ENCODE results near the gene ADAMTSL3. TPM values are rescaled to one million over a fixed set of nuclear protein-coding genes. Genes with fewer than 3 reads are reported as not detected.

The ADAMTSL3 gene
- total RNA-seq, 4 donors from 2014 or later = 4.9 to 8.8 (median 6.8) TPM

DNA sequence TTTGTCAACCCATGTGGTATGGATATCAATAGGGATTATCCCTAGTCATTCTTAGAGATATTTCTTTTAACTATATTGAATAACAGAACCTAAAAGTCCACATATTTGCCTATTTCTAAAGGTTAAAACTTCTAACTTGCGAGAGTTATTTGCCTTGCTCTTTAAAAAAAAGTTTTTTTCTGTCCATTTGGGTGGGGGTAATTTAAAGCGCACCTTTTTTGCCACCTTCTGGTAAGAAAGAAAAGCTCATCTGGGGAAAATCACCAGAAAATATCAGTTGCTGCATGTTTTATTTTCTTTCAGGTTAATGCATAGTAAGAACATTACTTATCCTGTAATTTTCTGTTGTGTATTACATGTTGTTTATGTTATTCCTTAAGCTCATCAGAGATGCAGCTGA, 339.7 kb downstream of the ADAMTSL3 start:
- in situ Hi-C loops (cut with MboI; ENCODE audit: low pct_ligation_motif_present in 1 of 4, low pct_unique_long_range_greater_than_20kb in 1 of 4, low sequenced_read_pairs in 3 of 4) (no loop called here), intact Hi-C loops (cut with DNase I; ENCODE audit: low total_unique reads) (no loop called here)
- H3K27me3 ChIP-seq = no peaks in the 10 kb centered on the region
- 75 to 80% methylated on average over 2 of the region's 2 CpGs for WGBS, 2 donors (ENCODE audit: low coverage in 1 of 2)
- DNase-seq = no peak
- no peaks in the 10 kb centered on the region for H3K36me3 ChIP-seq
- no peaks in the 10 kb centered on the region for H3K4me1 ChIP-seq
- H3K27ac ChIP-seq = no peak overlapping the region
- H3K4me3 ChIP-seq = no peak overlapping the region
- TF ChIP-seq EP300 (IDR thresholded peaks at IDR 0.05; ENCODE audit: low read depth) = no peak
- no peak for TF ChIP-seq POLR2AphosphoS5 (IDR thresholded peaks at IDR 0.05)
- TF ChIP-seq, protein P1, sequence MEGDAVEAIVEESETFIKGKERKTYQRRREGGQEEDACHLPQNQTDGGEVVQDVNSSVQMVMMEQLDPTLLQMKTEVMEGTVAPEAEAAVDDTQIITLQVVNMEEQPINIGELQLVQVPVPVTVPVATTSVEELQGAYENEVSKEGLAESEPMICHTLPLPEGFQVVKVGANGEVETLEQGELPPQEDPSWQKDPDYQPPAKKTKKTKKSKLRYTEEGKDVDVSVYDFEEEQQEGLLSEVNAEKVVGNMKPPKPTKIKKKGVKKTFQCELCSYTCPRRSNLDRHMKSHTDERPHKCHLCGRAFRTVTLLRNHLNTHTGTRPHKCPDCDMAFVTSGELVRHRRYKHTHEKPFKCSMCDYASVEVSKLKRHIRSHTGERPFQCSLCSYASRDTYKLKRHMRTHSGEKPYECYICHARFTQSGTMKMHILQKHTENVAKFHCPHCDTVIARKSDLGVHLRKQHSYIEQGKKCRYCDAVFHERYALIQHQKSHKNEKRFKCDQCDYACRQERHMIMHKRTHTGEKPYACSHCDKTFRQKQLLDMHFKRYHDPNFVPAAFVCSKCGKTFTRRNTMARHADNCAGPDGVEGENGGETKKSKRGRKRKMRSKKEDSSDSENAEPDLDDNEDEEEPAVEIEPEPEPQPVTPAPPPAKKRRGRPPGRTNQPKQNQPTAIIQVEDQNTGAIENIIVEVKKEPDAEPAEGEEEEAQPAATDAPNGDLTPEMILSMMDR (IDR thresholded peaks at IDR 0.05) = no peak
- TF ChIP-seq POLR2A (IDR thresholded peaks at IDR 0.05) = no peak
- H3K9me3 ChIP-seq = no peaks in the 10 kb centered on the region

- no peak for DNase-seq
- WGBS, 2 donors (ENCODE audit: low coverage in 1 of 2) = 82 to 90% methylated on average over 2 of the region's 2 CpGs
- H3K9me3 ChIP-seq = no peaks in the 10 kb centered on the region
- in situ Hi-C loops (cut with MboI; ENCODE audit: low pct_ligation_motif_present in 1 of 4, low pct_unique_long_range_greater_than_20kb in 1 of 4, low sequenced_read_pairs in 3 of 4) = no loop called here
- intact Hi-C loops (cut with DNase I; ENCODE audit: low total_unique reads) = no loop called here
- H3K4me3 ChIP-seq = no peak overlapping the region
- H3K36me3 ChIP-seq = no peaks in the 10 kb centered on the region
- no peak overlapping the region for H3K27ac ChIP-seq
- TF ChIP-seq POLR2A (IDR thresholded peaks at IDR 0.05) (no peak), POLR2AphosphoS5 (IDR thresholded peaks at IDR 0.05) (no peak), EP300 (IDR thresholded peaks at IDR 0.05; ENCODE audit: low read depth) (no peak)
- TF ChIP-seq, protein P1 (IDR thresholded peaks at IDR 0.05) = no peak
- H3K4me1 ChIP-seq = no peaks in the 10 kb centered on the region
- H3K27me3 ChIP-seq = no peaks in the 10 kb centered on the region
Observed at GRCh38 chr15:83998486-83998885, 344.6 kb downstream of the ADAMTSL3 start.

GRCh38 chr15:83999396-84000135, 345.6 kb downstream of the ADAMTSL3 start:
- 71 to 72% methylated on average over 6 of the region's 6 CpGs for WGBS, 2 donors (ENCODE audit: low coverage in 1 of 2)
- H3K27me3 ChIP-seq = no peaks in the 10 kb centered on the region
- no peaks in the 10 kb centered on the region for H3K9me3 ChIP-seq
- H3K4me3 ChIP-seq = no peak overlapping the region
- intact Hi-C loops (cut with DNase I; ENCODE audit: low total_unique reads) (no loop called here), in situ Hi-C loops (cut with MboI; ENCODE audit: low pct_ligation_motif_present in 1 of 4, low pct_unique_long_range_greater_than_20kb in 1 of 4, low sequenced_read_pairs in 3 of 4) (no loop called here)
- no peaks in the 10 kb centered on the region for H3K4me1 ChIP-seq
- TF ChIP-seq POLR2AphosphoS5 (IDR thresholded peaks at IDR 0.05) = no peak
- no peak for TF ChIP-seq EP300 (IDR thresholded peaks at IDR 0.05; ENCODE audit: low read depth)
- H3K27ac ChIP-seq = no peak overlapping the region
- no peak for DNase-seq
- no peaks in the 10 kb centered on the region for H3K36me3 ChIP-seq

DNA sequence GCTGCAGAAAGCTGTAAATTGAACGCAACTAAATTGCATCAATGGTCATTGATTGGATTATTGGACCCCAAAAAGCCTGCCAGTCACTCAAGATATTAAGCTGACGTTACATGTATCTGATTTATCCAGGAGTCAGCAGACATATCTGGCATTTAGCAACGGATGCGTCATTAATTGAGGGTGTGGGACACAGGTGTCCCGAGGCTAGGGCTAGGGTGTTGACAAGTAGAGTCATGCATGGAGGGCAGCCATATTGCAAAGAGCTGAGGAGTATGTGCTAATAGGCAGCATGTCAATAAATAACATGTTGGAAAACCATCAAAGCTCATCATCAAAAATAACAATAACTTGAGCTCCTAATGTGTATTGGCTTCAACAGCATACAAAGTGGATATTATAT, 347.1 kb downstream of the ADAMTSL3 start:
- Histone ChIP-seq H3K9me3 (no peaks in the 10 kb centered on the region), H3K36me3 (no peaks in the 10 kb centered on the region), H3K27me3 (no peaks in the 10 kb centered on the region), H3K27ac (no peak overlapping the region), H3K4me1 (no peaks in the 10 kb centered on the region), H3K4me3 (no peak overlapping the region)
- in situ Hi-C loops (cut with MboI; ENCODE audit: low pct_ligation_motif_present in 1 of 4, low pct_unique_long_range_greater_than_20kb in 1 of 4, low sequenced_read_pairs in 3 of 4) = no loop called here
- intact Hi-C loops (cut with DNase I; ENCODE audit: low total_unique reads) = no loop called here
- DNase-seq = no peak
- TF ChIP-seq, protein P1 (IDR thresholded peaks at IDR 0.05) = no peak
- TF ChIP-seq POLR2A (IDR thresholded peaks at IDR 0.05) (no peak), EP300 (IDR thresholded peaks at IDR 0.05; ENCODE audit: low read depth) (no peak), POLR2AphosphoS5 (IDR thresholded peaks at IDR 0.05) (no peak)
- WGBS, 2 donors (ENCODE audit: low coverage in 1 of 2) = 80 to 86% methylated on average over 5 of the region's 5 CpGs

GRCh38 chr15:84001655-84002054, 347.7 kb downstream of the ADAMTSL3 start:
- DNase-seq = no peak
- H3K27me3 ChIP-seq = no peaks in the 10 kb centered on the region
- no peak overlapping the region for H3K27ac ChIP-seq
- no peak overlapping the region for H3K4me3 ChIP-seq
- no peaks in the 10 kb centered on the region for H3K9me3 ChIP-seq
- H3K4me1 ChIP-seq = no peaks in the 10 kb centered on the region
- TF ChIP-seq EP300 (IDR thresholded peaks at IDR 0.05; ENCODE audit: low read depth) (no peak), POLR2A (IDR thresholded peaks at IDR 0.05) (no peak), POLR2AphosphoS5 (IDR thresholded peaks at IDR 0.05) (no peak)
- TF ChIP-seq, protein P1 (IDR thresholded peaks at IDR 0.05) = no peak
- intact Hi-C loops (cut with DNase I; ENCODE audit: low total_unique reads) = no loop called here
- in situ Hi-C loops (cut with MboI; ENCODE audit: low pct_ligation_motif_present in 1 of 4, low pct_unique_long_range_greater_than_20kb in 1 of 4, low sequenced_read_pairs in 3 of 4) = no loop called here
- no peaks in the 10 kb centered on the region for H3K36me3 ChIP-seq

Data from transverse colon (tissue), 4 donors.